Progenitor cell of endocrine pancreas (in vitro differentiated cells): ENCODE data around the gene RXRG. TPM values are rescaled to one million over a fixed set of nuclear protein-coding genes. Genes with fewer than 3 reads are reported as not detected.

Experiments used
- DNase-seq: peaks from one replicate; pipeline ENCODE4 v3.0.0; 2021; ENCODE audit warnings: low spot score; ENCODE audit not compliant: unreplicated experiment
- H3K27ac Mint-ChIP-seq: 2 replicates; pipeline ENCODE4 v1.8.0; 2021; ENCODE audit warnings: mild to moderate bottlenecking, moderate library complexity, mixed read lengths
- H3K27me3 Mint-ChIP-seq: 2 replicates; pipeline ENCODE4 v1.8.0; 2021; ENCODE audit warnings: mixed read lengths
- H3K36me3 Mint-ChIP-seq: 2 replicates; pipeline ENCODE4 v1.8.0; 2022; ENCODE audit warnings: mixed read lengths; ENCODE audit not compliant: insufficient read depth
- H3K4me1 Mint-ChIP-seq: 2 replicates; pipeline ENCODE4 v1.8.0; 2021; ENCODE audit warnings: low read depth, mixed read lengths
- H3K4me3 Mint-ChIP-seq: 2 replicates; pipeline ENCODE4 v1.8.0; 2021; ENCODE audit warnings: low read depth, mild to moderate bottlenecking, moderate library complexity, mixed read lengths
- H3K9me3 Mint-ChIP-seq: 2 replicates; pipeline ENCODE4 v1.8.0; 2021; ENCODE audit warnings: low read depth, mixed read lengths
- total RNA-seq: library from RNA; stranded (reverse); gene quantifications from 2 replicates; pipeline ENCODE4 v1.2.1, GENCODE V29; 2021
- TF ChIP-seq, protein P1 (sequence below): fragments of 200-600 bp; sonication (generic); IDR thresholded peaks from one replicate; pipeline ENCODE4 v1.5.0; 2021; ENCODE audit warnings: antibody characterized with exemption, mild to moderate bottlenecking; ENCODE audit not compliant: unreplicated experiment

Gene RXRG
- total RNA-seq, 1 donor from 2014 or later, result 2.2 TPM

DNA sequence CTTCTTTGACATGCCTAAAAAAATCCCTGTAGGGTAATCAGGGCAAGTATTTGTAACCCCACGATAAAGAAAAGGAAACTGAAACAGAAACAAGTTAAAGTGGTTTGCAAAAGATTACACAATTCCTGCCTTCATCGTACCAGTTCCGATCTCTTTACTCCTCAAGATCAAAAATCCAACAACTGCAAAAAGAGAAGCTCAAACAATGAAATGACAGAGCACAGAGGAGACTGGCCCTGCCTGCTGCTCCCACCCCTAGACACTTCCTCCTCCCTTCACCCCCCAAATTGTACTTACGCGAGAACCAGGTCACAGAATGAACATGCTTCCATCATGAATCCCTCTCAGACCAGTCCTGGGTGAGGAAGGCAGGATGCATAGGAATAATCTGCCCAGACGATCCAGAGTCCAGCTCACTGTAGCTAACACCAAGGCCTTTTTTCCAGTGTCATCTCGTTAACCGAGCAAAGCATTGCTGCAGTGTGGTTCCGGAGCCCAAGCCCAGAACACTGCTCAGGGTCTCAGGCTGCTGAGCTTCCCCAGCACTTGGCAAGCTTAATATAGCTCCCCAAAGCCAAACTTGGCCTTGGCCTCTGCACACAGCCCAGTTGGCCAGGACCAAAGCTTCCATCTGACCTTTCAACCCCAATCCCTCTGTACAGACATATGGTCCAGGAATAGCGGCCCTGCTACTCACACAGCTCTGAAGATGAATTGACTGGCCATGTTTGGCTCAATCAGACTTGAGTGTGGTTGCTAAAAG is 20.3 kb downstream of the RXRG start:
- TF ChIP-seq, protein P1, sequence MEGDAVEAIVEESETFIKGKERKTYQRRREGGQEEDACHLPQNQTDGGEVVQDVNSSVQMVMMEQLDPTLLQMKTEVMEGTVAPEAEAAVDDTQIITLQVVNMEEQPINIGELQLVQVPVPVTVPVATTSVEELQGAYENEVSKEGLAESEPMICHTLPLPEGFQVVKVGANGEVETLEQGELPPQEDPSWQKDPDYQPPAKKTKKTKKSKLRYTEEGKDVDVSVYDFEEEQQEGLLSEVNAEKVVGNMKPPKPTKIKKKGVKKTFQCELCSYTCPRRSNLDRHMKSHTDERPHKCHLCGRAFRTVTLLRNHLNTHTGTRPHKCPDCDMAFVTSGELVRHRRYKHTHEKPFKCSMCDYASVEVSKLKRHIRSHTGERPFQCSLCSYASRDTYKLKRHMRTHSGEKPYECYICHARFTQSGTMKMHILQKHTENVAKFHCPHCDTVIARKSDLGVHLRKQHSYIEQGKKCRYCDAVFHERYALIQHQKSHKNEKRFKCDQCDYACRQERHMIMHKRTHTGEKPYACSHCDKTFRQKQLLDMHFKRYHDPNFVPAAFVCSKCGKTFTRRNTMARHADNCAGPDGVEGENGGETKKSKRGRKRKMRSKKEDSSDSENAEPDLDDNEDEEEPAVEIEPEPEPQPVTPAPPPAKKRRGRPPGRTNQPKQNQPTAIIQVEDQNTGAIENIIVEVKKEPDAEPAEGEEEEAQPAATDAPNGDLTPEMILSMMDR, result no peak
- Mint-ChIP-seq H3K9me3 (no peaks in the 10 kb centered on the region), H3K36me3 (no peaks in the 10 kb centered on the region), H3K4me1 (peaks cover 8% of the 10 kb centered on the region), H3K27me3 (peaks cover 28% of the 10 kb centered on the region), H3K27ac (no peak overlapping the region), H3K4me3 (no peak overlapping the region)
- DNase-seq, result no peak

DNA sequence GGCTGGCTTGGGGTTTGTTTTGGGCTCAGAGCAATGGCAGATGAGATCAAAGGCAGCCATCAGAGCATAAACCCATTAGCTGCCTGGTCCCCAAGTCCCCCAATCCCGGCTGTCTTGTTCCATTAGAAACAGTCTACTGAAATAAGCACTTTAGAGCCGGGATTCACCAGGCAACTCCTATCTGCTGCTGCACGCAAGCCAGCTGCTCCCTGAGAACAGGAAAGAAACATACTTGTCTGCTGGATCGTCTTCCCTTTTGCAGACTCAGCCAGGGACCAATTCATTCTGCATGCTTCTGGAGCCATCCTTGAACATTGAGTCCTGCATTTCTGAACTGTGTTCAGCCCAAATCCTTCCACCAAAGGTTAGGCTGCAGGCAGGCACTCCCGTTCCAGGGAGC is 21.8 kb downstream of the RXRG start:
- H3K36me3 Mint-ChIP-seq, result no peaks in the 10 kb centered on the region
- peaks cover 28% of the 10 kb centered on the region for H3K27me3 Mint-ChIP-seq
- TF ChIP-seq, protein P1, result no peak
- peaks cover 8% of the 10 kb centered on the region for H3K4me1 Mint-ChIP-seq
- H3K4me3 Mint-ChIP-seq, result no peak overlapping the region
- H3K27ac Mint-ChIP-seq, result no peak overlapping the region
- no peak for DNase-seq
- no peaks in the 10 kb centered on the region for H3K9me3 Mint-ChIP-seq

DNA sequence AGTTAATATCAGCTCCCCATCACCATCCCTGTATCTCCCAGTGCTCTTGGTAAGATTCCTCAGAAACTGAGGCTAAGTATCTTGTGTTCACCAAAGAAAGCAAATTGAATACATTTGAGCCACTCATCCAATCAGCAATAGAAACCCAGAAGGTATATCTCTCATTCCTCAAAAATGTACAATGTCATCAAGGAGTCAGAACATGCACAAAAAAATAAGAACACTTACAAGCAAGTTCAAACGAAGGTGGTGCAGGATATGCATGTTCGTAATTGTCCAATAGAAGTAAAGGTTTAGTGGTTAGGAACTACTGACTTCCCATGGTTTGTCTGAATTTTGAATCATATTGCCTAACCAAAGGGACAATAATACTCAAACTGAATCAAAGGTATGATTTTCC is 24.3 kb downstream of the RXRG start:
- Mint-ChIP-seq H3K36me3 (no peaks in the 10 kb centered on the region), H3K27ac (no peak overlapping the region), H3K4me1 (peaks cover 8% of the 10 kb centered on the region), H3K9me3 (no peaks in the 10 kb centered on the region), H3K27me3 (peaks cover 28% of the 10 kb centered on the region), H3K4me3 (no peak overlapping the region)
- DNase-seq, result no peak
- TF ChIP-seq, protein P1, result no peak

DNA sequence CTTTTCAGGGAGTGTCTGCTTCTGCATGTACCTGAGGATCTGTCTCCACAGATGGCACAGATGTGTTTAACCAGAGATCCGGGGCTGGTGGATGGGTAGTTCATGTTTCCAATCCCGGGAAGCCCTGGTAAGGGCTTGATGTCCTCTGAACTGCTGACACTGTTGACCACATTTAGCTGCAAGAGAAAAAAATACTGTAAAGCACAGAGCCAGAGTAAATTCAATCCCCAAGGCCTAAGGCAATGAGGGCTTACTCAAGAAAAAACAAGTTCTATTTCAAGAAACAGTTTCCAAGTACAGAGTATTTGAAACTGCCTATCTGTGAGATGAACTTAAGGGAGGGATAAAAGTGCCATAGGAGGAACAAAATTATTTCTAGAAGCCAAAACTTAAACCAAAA is 25.1 kb downstream of the RXRG start:
- H3K36me3 Mint-ChIP-seq, result no peaks in the 10 kb centered on the region
- peaks cover 31% of the 10 kb centered on the region for H3K27me3 Mint-ChIP-seq
- no peak overlapping the region for H3K4me3 Mint-ChIP-seq
- H3K9me3 Mint-ChIP-seq, result no peaks in the 10 kb centered on the region
- H3K27ac Mint-ChIP-seq, result no peak overlapping the region
- TF ChIP-seq, protein P1, result no peak
- DNase-seq, result no peak
- H3K4me1 Mint-ChIP-seq, result peaks cover 8% of the 10 kb centered on the region

DNA sequence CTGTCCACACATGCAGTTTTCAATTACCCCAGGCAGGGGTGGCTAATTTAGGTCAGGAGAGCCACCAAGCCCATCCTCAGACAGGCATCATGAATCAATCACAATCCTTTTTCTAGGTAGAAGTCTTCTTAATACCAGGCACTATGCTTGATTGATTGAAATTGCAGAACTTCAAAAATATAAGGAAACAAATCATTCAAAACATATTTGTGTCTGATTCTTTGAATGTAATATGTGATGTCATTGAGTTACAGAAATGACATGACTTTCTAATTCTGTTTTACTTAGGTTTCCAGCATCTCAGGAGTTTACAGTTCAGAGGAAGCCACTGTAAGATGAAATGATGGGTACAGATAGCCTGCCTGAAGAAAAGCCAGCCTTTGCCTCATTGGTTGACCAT is 26.7 kb downstream of the RXRG start:
- Mint-ChIP-seq H3K27me3 (peaks cover 28% of the 10 kb centered on the region), H3K4me1 (peaks cover 8% of the 10 kb centered on the region), H3K27ac (no peak overlapping the region), H3K9me3 (no peaks in the 10 kb centered on the region), H3K36me3 (no peaks in the 10 kb centered on the region), H3K4me3 (no peak overlapping the region)
- no peak for DNase-seq
- TF ChIP-seq, protein P1, result no peak
